ENCODE results near the gene CAV2.

DNA sequence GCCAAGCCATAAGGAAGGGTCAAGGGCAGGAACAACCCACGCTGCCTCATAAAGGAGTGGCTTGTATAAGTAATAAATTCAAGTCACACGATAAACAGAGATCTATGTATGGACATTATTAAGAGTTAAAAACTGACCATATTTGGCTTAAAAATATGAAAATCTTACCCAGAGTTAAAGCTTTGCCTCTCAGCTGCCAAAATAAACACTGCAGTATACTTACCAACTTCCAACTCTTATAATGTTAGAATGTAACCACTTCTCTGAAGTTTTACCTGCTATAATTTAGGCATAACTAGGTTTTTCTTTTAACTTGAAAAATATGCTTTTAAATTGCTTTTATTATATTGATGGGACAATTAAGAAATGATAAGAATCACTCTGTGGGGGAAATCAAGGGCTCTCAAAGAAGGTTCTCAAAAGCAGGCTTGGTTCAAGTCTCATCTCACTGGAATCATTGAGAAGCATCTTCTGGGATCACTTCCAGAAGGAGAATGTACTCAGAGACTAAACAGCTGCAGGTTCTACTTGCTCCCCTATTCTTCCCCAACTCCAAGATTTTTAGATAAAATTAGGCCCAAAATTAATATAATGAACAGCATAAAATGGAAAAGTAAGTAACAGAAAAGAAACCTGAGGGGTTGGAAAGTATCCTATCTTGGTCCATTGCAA lies 16.1 kb upstream of the CAV2 start:
- TF ChIP-seq, protein P1, sequence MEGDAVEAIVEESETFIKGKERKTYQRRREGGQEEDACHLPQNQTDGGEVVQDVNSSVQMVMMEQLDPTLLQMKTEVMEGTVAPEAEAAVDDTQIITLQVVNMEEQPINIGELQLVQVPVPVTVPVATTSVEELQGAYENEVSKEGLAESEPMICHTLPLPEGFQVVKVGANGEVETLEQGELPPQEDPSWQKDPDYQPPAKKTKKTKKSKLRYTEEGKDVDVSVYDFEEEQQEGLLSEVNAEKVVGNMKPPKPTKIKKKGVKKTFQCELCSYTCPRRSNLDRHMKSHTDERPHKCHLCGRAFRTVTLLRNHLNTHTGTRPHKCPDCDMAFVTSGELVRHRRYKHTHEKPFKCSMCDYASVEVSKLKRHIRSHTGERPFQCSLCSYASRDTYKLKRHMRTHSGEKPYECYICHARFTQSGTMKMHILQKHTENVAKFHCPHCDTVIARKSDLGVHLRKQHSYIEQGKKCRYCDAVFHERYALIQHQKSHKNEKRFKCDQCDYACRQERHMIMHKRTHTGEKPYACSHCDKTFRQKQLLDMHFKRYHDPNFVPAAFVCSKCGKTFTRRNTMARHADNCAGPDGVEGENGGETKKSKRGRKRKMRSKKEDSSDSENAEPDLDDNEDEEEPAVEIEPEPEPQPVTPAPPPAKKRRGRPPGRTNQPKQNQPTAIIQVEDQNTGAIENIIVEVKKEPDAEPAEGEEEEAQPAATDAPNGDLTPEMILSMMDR (conservative IDR thresholded peaks at IDR 0.05; ENCODE audit: low read depth, low read length): no peak
- TF ChIP-seq EZH2 (IDR thresholded peaks at IDR 0.05; ENCODE audit: borderline replicate concordance, low read depth, low read length, poor library complexity, severe bottlenecking): no peak
